GM19240 (cell line): Measurements from ENCODE around the gene UBL7.
"Not testable (repeated sequence)": the region's sequence is repeated elsewhere in the genome, so short reads cannot be mapped to it uniquely, and the experiment has no call there.

Experiments
- DNase-seq: peaks from one replicate; pipeline ENCODE4 v3.0.0; 2011; ENCODE audit warnings: low spot score; ENCODE audit not compliant: insufficient read length

The UBL7 gene

GRCh38 chr15:74464216-74464615 lies 3.3 kb upstream of the UBL7 start:
- DNase-seq, result no peak

GRCh38 chr15:74463634-74464033 lies 2.7 kb upstream of the UBL7 start:
- DNase-seq, result no peak

GRCh38 chr15:74461847-74462511 lies 1.0 kb upstream of the UBL7 start:
- DNase-seq, result no peak

GRCh38 chr15:74460298-74460697 lies 662 bp downstream of the UBL7 start:
- DNase-seq, result no peak

GRCh38 chr15:74459798-74460197 lies 1.2 kb downstream of the UBL7 start:
- not testable (repeated sequence) for DNase-seq

- no peak for DNase-seq
Observed at GRCh38 chr15:74458473-74458872, 2.5 kb downstream of the UBL7 start.

- DNase-seq, result not testable (repeated sequence)
Observed at GRCh38 chr15:74457036-74457435, 3.9 kb downstream of the UBL7 start.

- no peak for DNase-seq
Observed at GRCh38 chr15:74454764-74455500, 6.0 kb downstream of the UBL7 start.

- no peak for DNase-seq
Observed at GRCh38 chr15:74453925-74454763, 6.8 kb downstream of the UBL7 start.

GRCh38 chr15:74451861-74452835 lies 8.8 kb downstream of the UBL7 start:
- no peak for DNase-seq

GRCh38 chr15:74451322-74451721 lies 9.6 kb downstream of the UBL7 start:
- DNase-seq, result no peak

- no peak for DNase-seq
Observed at GRCh38 chr15:74449643-74450205, 11.2 kb downstream of the UBL7 start.

GRCh38 chr15:74449095-74449494 lies 11.9 kb downstream of the UBL7 start:
- DNase-seq, result no peak

GRCh38 chr15:74445816-74446763 lies 14.9 kb downstream of the UBL7 start:
- no peak for DNase-seq

- no peak for DNase-seq
Observed at GRCh38 chr15:74444106-74445062, 16.6 kb downstream of the UBL7 start.

GRCh38 chr15:74443100-74443909 lies 17.7 kb downstream of the UBL7 start:
- no peak for DNase-seq

GRCh38 chr15:74442604-74443003 lies 18.4 kb downstream of the UBL7 start:
- no peak for DNase-seq
